DND-41 (cell line): ENCODE results near the gene THSD7B.

ENCODE experiments used
- EZH2 ChIP-seq: IDR thresholded peaks from 3 replicates; pipeline ENCODE4 v1.6.1; 2012; ENCODE audit warnings: borderline replicate concordance, low read depth, mild to moderate bottlenecking, moderate library complexity, low read length, inconsistent platforms; ENCODE audit not compliant: severe bottlenecking
- TF ChIP-seq, protein P1 (sequence below): IDR thresholded peaks from 2 replicates; pipeline ENCODE4 v1.5.1; 2012; ENCODE audit warnings: borderline replicate concordance, low read length, moderate library complexity, mild to moderate bottlenecking; ENCODE audit not compliant: poor library complexity, severe bottlenecking; ENCODE audit errors: extremely low read depth

DNA sequence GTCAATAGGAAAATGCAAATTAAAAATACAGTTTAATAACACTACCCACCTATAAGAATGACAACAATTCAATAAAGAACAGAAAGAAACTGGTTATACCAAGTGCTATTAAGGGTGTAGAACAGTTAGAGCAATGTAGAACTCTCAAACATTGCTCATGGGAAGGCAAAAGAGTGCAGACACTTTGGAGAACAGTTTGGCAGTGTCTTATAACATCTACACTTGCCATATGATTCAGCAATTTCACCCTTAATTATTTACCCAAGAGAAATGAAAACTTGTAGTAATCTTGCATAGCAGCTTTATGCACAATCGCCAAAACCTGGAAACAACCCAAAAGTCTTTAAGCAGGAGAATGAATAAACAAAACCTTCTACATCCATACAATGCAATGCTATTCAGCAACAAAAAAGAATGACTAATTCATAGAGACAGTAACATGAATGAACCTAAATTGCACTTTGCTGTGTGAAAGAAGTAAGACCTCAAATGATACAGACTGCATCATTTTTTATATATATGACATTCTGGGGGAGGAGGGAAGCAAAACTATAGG is 455.2 kb downstream of the THSD7B start:
- TF ChIP-seq, protein P1, sequence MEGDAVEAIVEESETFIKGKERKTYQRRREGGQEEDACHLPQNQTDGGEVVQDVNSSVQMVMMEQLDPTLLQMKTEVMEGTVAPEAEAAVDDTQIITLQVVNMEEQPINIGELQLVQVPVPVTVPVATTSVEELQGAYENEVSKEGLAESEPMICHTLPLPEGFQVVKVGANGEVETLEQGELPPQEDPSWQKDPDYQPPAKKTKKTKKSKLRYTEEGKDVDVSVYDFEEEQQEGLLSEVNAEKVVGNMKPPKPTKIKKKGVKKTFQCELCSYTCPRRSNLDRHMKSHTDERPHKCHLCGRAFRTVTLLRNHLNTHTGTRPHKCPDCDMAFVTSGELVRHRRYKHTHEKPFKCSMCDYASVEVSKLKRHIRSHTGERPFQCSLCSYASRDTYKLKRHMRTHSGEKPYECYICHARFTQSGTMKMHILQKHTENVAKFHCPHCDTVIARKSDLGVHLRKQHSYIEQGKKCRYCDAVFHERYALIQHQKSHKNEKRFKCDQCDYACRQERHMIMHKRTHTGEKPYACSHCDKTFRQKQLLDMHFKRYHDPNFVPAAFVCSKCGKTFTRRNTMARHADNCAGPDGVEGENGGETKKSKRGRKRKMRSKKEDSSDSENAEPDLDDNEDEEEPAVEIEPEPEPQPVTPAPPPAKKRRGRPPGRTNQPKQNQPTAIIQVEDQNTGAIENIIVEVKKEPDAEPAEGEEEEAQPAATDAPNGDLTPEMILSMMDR, result no peak
- no peak for TF ChIP-seq EZH2
